ENCODE results near the gene SETD7.

GRCh38 chr4:139522457-139522856 is 33.6 kb downstream of the SETD7 start:
- TF ChIP-seq TAF1 (IDR thresholded peaks at IDR 0.05; ENCODE audit: borderline replicate concordance, insufficient read depth, low read length) (no peak), POLR2AphosphoS5 (IDR thresholded peaks at IDR 0.05; ENCODE audit: low read depth, low read length) (no peak), REST (IDR thresholded peaks at IDR 0.05; ENCODE audit: insufficient read depth in 1 of 2, low read depth in 2 of 2, low read length in 2 of 2) (no peak)
